Testis (tissue), 2 donors: ENCODE measurements around the gene BEGAIN.

Experiments used
- CTCF ChIP-seq, 3 experiments: fragments of 450-650 bp in 2 of 3; fragments of 200-600 bp in 1 of 3; sonication (generic) in 1 of 3; IDR thresholded peaks; one replicate each; pipeline ENCODE4 v1.5.1; 2016 to 2019; ENCODE audit warnings: antibody characterized with exemption in 3 of 3, mild to moderate bottlenecking in 2 of 3, moderate library complexity in 1 of 3
- POLR2A ChIP-seq: fragments of 450-650 bp; IDR thresholded peaks from one replicate; pipeline ENCODE4 v1.6.1; 2017; ENCODE audit warnings: antibody characterized with exemption, mild to moderate bottlenecking, moderate library complexity

GRCh38 chr14:100619396-100620254 is 32.4 kb upstream of the BEGAIN start:
- TF ChIP-seq CTCF (IDR thresholded peaks at IDR 0.05) (no peak), POLR2A (no peak)
